Loucy (cell line): Measurements from ENCODE around the gene COL26A1.

ENCODE experiments used
- H2AFZ ChIP-seq: fragments of 200-600 bp; sonication (generic); 2 replicates; pipeline ENCODE4 v1.6.0; 2016; ENCODE audit warnings: antibody characterized with exemption, mild to moderate bottlenecking, low read length, moderate library complexity
- H3F3A ChIP-seq: fragments of 200-600 bp; 2 replicates; pipeline ENCODE4 v1.6.0; 2016; ENCODE audit warnings: antibody characterized with exemption, low read depth, mild to moderate bottlenecking
- H3K27me3 ChIP-seq: fragments of 200-600 bp; sonication (generic); 2 replicates; pipeline ENCODE4 v1.6.1; 2014; ENCODE audit warnings: low read length, mild to moderate bottlenecking; ENCODE audit not compliant: insufficient read depth, poor library complexity, severe bottlenecking
- H3K36me3 ChIP-seq: fragments of 200-600 bp; sonication (generic); 2 replicates; pipeline ENCODE4 v1.6.1; 2016; ENCODE audit warnings: low read length; ENCODE audit not compliant: insufficient read depth
- H3K4me1 ChIP-seq: fragments of 200-600 bp; sonication (generic); 2 replicates; pipeline ENCODE4 v1.5.1; 2014; ENCODE audit warnings: low read length, mild to moderate bottlenecking; ENCODE audit not compliant: insufficient read depth, poor library complexity, severe bottlenecking
- H3K4me2 ChIP-seq: fragments of 200-600 bp; sonication (generic); 2 replicates; pipeline ENCODE4 v1.6.0; 2014; ENCODE audit warnings: antibody characterized with exemption, low read length, low read depth, mild to moderate bottlenecking; ENCODE audit not compliant: poor library complexity, severe bottlenecking
- H3K4me3 ChIP-seq: fragments of 200-600 bp; sonication (generic); 2 replicates; pipeline ENCODE4 v1.5.1; 2014; ENCODE audit warnings: low read length, mild to moderate bottlenecking, mixed read lengths; ENCODE audit not compliant: poor library complexity, severe bottlenecking
- H3K79me2 ChIP-seq: fragments of 200-600 bp; sonication (generic); 2 replicates; pipeline ENCODE4 v1.6.1; 2014; ENCODE audit warnings: low read length; ENCODE audit not compliant: insufficient read depth
- H3K9ac ChIP-seq: fragments of 200-600 bp; sonication (generic); 2 replicates; pipeline ENCODE4 v1.6.0; 2014; ENCODE audit warnings: mild to moderate bottlenecking, low read depth, low read length, moderate library complexity; ENCODE audit not compliant: poor library complexity, severe bottlenecking
- H3K9me2 ChIP-seq: fragments of 200-600 bp; sonication (generic); replicated peaks from 2 replicates; pipeline ENCODE4 v1.6.1; 2016; ENCODE audit warnings: low read depth, low read length, mixed read lengths
- H3K9me3 ChIP-seq: fragments of 200-600 bp; sonication (generic); 2 replicates; pipeline ENCODE4 v1.6.1; 2014; ENCODE audit warnings: mild to moderate bottlenecking, antibody characterized with exemption, low read length, low read depth; ENCODE audit not compliant: insufficient read depth
- H4K20me1 ChIP-seq: fragments of 200-600 bp; sonication (generic); 2 replicates; pipeline ENCODE4 v1.6.0; 2014; ENCODE audit warnings: antibody characterized with exemption, low read length, mild to moderate bottlenecking; ENCODE audit not compliant: insufficient read depth, poor library complexity, severe bottlenecking
- CTCF ChIP-seq: fragments of 200-600 bp; sonication (generic); conservative IDR thresholded peaks from 2 replicates; pipeline ENCODE4 v1.5.1; 2014; ENCODE audit warnings: mild to moderate bottlenecking, antibody characterized with exemption, low read length
- EZH2phosphoT487 ChIP-seq: fragments of 200-600 bp; IDR thresholded peaks from 2 replicates; pipeline ENCODE4 v1.6.1; 2018; ENCODE audit warnings: antibody characterized with exemption, mild to moderate bottlenecking, moderate library complexity, borderline replicate concordance

Gene COL26A1

DNA sequence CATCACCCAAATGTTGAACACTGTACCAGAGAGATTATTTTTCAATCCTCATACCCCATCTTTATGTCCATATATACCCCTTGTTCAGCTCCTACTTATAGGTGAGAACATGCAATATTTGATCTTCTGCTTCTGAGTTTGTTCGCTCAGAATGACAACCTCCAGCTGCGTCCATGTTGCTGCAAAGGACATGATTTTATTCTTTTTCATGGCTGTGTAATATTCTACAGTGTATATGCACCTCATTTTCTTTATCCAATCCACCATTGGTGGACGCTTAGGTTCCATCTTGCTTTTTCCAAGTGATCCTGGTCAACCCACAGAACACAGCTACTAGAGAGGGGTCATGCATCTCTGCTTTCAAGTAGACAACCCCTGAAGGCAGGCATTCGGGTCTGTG lies 166.9 kb downstream of the COL26A1 start:
- Histone ChIP-seq H4K20me1 (no peaks in the 10 kb centered on the region), H2AFZ (no peak overlapping the region), H3K4me1 (peaks cover 5% of the 10 kb centered on the region), H3F3A (no peaks in the 10 kb centered on the region), H3K4me3 (no peak overlapping the region), H3K79me2 (no peaks in the 10 kb centered on the region), H3K9ac (no peak overlapping the region), H3K9me3 (no peaks in the 10 kb centered on the region), H3K36me3 (no peaks in the 10 kb centered on the region), H3K4me2 (no peak overlapping the region), H3K9me2 (no peaks in the 10 kb centered on the region), H3K27me3 (no peaks in the 10 kb centered on the region)
- TF ChIP-seq EZH2phosphoT487 (no peak), CTCF (no peak)

GRCh38 chr7:101531726-101532357 lies 169.2 kb downstream of the COL26A1 start:
- Histone ChIP-seq H3K9me3 (no peaks in the 10 kb centered on the region), H3K4me2 (no peak overlapping the region), H3K9me2 (no peaks in the 10 kb centered on the region), H3K79me2 (no peaks in the 10 kb centered on the region), H2AFZ (peak overlapping the region; percentile 56; the same call in 1 of the 2 replicates), H3K4me3 (no peak overlapping the region), H3K9ac (no peak overlapping the region), H3F3A (no peaks in the 10 kb centered on the region), H3K4me1 (peaks cover 5% of the 10 kb centered on the region), H3K36me3 (no peaks in the 10 kb centered on the region), H4K20me1 (no peaks in the 10 kb centered on the region), H3K27me3 (no peaks in the 10 kb centered on the region)
- no peak for TF ChIP-seq EZH2phosphoT487
- no peak for TF ChIP-seq CTCF

DNA sequence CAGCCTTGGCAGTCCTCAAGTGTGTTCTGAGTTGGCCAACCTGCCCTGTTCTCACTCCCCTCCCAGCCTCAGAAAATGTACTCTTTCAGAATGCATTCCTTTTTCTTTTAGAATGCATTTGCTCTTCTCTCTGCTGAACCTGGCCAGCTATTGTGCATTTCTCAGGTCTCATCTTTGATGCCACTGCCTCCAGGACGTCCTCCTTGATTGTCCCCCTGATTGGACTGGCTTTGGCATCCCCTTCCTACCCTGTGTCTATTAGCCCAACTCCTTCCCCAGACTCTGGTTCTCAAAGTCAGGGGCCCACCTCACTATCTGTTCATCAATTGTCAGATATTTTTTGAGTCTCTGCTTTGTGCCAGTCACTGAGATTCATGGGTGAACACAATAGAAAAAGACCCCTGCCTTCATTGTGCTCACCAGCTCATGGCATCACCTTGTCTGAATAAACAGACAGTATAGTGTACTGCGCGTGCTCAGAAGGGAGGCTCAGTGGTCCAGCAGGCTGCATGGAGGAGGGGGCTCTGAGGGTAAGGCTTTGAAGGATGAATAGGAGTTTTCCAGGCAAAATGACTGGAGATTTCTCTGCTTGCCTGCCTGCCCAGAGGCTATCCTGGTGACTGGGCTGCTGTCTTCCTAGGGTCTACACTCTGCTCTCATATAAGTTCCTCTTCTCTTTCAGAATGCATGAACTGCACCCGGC lies 169.9 kb downstream of the COL26A1 start:
- no peak overlapping the region for H3K9ac ChIP-seq
- no peaks in the 10 kb centered on the region for H3F3A ChIP-seq
- H4K20me1 ChIP-seq, result no peaks in the 10 kb centered on the region
- H3K4me3 ChIP-seq, result no peak overlapping the region
- H3K36me3 ChIP-seq, result no peaks in the 10 kb centered on the region
- no peaks in the 10 kb centered on the region for H3K9me3 ChIP-seq
- peak overlapping the region; percentile 56; the same call in 1 of the 2 replicates for H2AFZ ChIP-seq
- H3K4me1 ChIP-seq, result peaks cover 5% of the 10 kb centered on the region
- no peaks in the 10 kb centered on the region for H3K27me3 ChIP-seq
- no peaks in the 10 kb centered on the region for H3K9me2 ChIP-seq
- TF ChIP-seq EZH2phosphoT487 (no peak), CTCF (no peak)
- no peak overlapping the region for H3K4me2 ChIP-seq
- no peaks in the 10 kb centered on the region for H3K79me2 ChIP-seq
